ENCODE measurements around the gene SPATA19. TPM values are rescaled to one million over a fixed set of nuclear protein-coding genes. Genes with fewer than 3 reads are reported as not detected.

SPATA19 gene
- total and polyA plus RNA-seq, 2 of the 4 experiments (the other 2 are of a cell fraction) = not detected

Other genes starting within 250 kb of the SPATA19 start
- under 0.01 TPM in 1 of 2 replicates, not detected in the other for gene IGSF9B, start 111.5 kb upstream of the SPATA19 start, total RNA-seq (2012; rRNA removed)
- gene IGSF9B, start 111.5 kb upstream of the SPATA19 start, polyA plus RNA-seq (2012; rRNA removed) = 0.10 and 0.13 TPM in 2 replicates
- gene JAM3, start 223.6 kb upstream of the SPATA19 start, total RNA-seq (2012; rRNA removed) = 71.5 and 102 TPM in 2 replicates
- gene JAM3, start 223.6 kb upstream of the SPATA19 start, polyA plus RNA-seq (2012; rRNA removed) = 32.0 and 38.0 TPM in 2 replicates